Right atrium auricular region (tissue), 2 donors: ENCODE results near the gene SLC9C2. TPM values are rescaled to one million over a fixed set of nuclear protein-coding genes. Genes with fewer than 3 reads are reported as not detected.
"Not testable (repeated sequence)": the region's sequence is repeated elsewhere in the genome, so short reads cannot be mapped to it uniquely, and the experiment has no call there.

Experiments used
- DNase-seq: peaks from one replicate; pipeline ENCODE4 v3.0.0-alpha.2; 2019; ENCODE audit warnings: low spot score
- H3K27ac ChIP-seq, 2 donors: fragments of 200-600 bp; sonication (generic); 1 replicate in 1 of 2; 2 replicates in 1 of 2; pipeline ENCODE4 v1.5.1; 2016 to 2019
- H3K27me3 ChIP-seq, 2 donors: fragments of 200-600 bp; sonication (generic); one replicate each; pipeline versions ENCODE4 v1.5.1 to v1.6.0; 2017 to 2019
- H3K36me3 ChIP-seq: fragments of 200-600 bp; sonication (generic); one replicate; pipeline ENCODE4 v1.5.1; 2016
- H3K4me1 ChIP-seq, 2 donors: fragments of 200-600 bp; sonication (generic); one replicate each; pipeline versions ENCODE4 v1.5.1 to v1.6.0; 2017 to 2019
- H3K4me3 ChIP-seq, 2 donors: fragments of 200-600 bp; sonication (generic); 1 replicate in 1 of 2; 2 replicates in 1 of 2; pipeline ENCODE4 v1.5.1; 2017 to 2019; ENCODE audit warnings: mild to moderate bottlenecking in 1 of 2, moderate library complexity in 1 of 2
- H3K9me3 ChIP-seq, 2 donors: fragments of 200-600 bp; sonication (generic); one replicate each; pipeline ENCODE4 v1.5.1; 2019
- CTCF ChIP-seq, 2 donors: fragments of 200-600 bp; sonication (generic); IDR thresholded peaks; one replicate each; pipeline ENCODE4 v1.5.1; 2019; ENCODE audit warnings: antibody characterized with exemption in 2 of 2
- total RNA-seq, 2 donors: library from RNA; depleted of rRNA; stranded (reverse); fragments of >200 nt; gene quantifications; one replicate each; pipeline ENCODE4 v1.1.0, GENCODE V29; 2016

SLC9C2 gene
- total RNA-seq, 2 donors from 2014 or later, result 0.24 TPM; not detected in 1

- no peaks in the 10 kb centered on the region for H3K4me1 ChIP-seq
- H3K27ac ChIP-seq, result no peak overlapping the region
- no peaks in the 10 kb centered on the region for H3K9me3 ChIP-seq
- no peaks in the 10 kb centered on the region for H3K36me3 ChIP-seq
- no peak for DNase-seq
- no peaks in the 10 kb centered on the region for H3K27me3 ChIP-seq
- no peak overlapping the region for H3K4me3 ChIP-seq
- TF ChIP-seq CTCF (IDR thresholded peaks at IDR 0.05), result no peak
Measured at GRCh38 chr1:173608503-173609216, 5.8 kb upstream of the SLC9C2 start.

GRCh38 chr1:173601588-173601987 is 1.3 kb downstream of the SLC9C2 start:
- no peak overlapping the region for H3K27ac ChIP-seq
- H3K27me3 ChIP-seq, result no peaks in the 10 kb centered on the region
- H3K36me3 ChIP-seq, result no peaks in the 10 kb centered on the region
- H3K4me3 ChIP-seq, result no peak overlapping the region
- DNase-seq, result no peak
- no peak for TF ChIP-seq CTCF (IDR thresholded peaks at IDR 0.05)
- no peaks in the 10 kb centered on the region for H3K4me1 ChIP-seq
- no peaks in the 10 kb centered on the region for H3K9me3 ChIP-seq

- no peaks in the 10 kb centered on the region for H3K4me1 ChIP-seq
- H3K9me3 ChIP-seq, result peaks cover 0 to 5% of the 10 kb centered on the region in 2 donors
- H3K27ac ChIP-seq, result no peak overlapping the region
- no peak for DNase-seq
- H3K4me3 ChIP-seq, result no peak overlapping the region
- no peak for TF ChIP-seq CTCF (IDR thresholded peaks at IDR 0.05)
- no peaks in the 10 kb centered on the region for H3K27me3 ChIP-seq
- H3K36me3 ChIP-seq, result no peaks in the 10 kb centered on the region
Measured at GRCh38 chr1:173596097-173596825, 6.6 kb downstream of the SLC9C2 start.

GRCh38 chr1:173591138-173591537 is 11.7 kb downstream of the SLC9C2 start:
- H3K4me1 ChIP-seq, H3K27ac ChIP-seq, H3K4me3 ChIP-seq, H3K36me3 ChIP-seq, H3K9me3 ChIP-seq, DNase-seq, H3K27me3 ChIP-seq: not testable (repeated sequence)

GRCh38 chr1:173590557-173590956 is 12.3 kb downstream of the SLC9C2 start:
- no peaks in the 10 kb centered on the region for H3K4me1 ChIP-seq

More at GRCh38 chr1:173590557-173590956, 12.3 kb downstream of the SLC9C2 start:
- TF ChIP-seq CTCF (IDR thresholded peaks at IDR 0.05), result no peak
- Histone ChIP-seq H3K27ac (no peak overlapping the region), H3K4me3 (no peak overlapping the region), H3K27me3 (no peaks in the 10 kb centered on the region), H3K36me3 (no peaks in the 10 kb centered on the region), H3K9me3 (no peaks in the 10 kb centered on the region)
- no peak for DNase-seq
